HG02970 (cell line): ENCODE measurements around the gene FAM210A.
"Not testable (repeated sequence)": the region's sequence is repeated elsewhere in the genome, so short reads cannot be mapped to it uniquely, and the experiment has no call there.

Experiments used
- ATAC-seq: cut with Tn5 transposase; IDR thresholded peaks from one replicate; pipeline ENCODE4 v1.9.1; 2021; ENCODE audit warnings: mild to moderate bottlenecking, moderate library complexity, moderate number of reproducible peaks; ENCODE audit not compliant: unreplicated experiment, low FRiP score

The FAM210A gene, protein sequence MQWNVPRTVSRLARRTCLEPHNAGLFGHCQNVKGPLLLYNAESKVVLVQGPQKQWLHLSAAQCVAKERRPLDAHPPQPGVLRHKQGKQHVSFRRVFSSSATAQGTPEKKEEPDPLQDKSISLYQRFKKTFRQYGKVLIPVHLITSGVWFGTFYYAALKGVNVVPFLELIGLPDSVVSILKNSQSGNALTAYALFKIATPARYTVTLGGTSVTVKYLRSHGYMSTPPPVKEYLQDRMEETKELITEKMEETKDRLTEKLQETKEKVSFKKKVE

DNA sequence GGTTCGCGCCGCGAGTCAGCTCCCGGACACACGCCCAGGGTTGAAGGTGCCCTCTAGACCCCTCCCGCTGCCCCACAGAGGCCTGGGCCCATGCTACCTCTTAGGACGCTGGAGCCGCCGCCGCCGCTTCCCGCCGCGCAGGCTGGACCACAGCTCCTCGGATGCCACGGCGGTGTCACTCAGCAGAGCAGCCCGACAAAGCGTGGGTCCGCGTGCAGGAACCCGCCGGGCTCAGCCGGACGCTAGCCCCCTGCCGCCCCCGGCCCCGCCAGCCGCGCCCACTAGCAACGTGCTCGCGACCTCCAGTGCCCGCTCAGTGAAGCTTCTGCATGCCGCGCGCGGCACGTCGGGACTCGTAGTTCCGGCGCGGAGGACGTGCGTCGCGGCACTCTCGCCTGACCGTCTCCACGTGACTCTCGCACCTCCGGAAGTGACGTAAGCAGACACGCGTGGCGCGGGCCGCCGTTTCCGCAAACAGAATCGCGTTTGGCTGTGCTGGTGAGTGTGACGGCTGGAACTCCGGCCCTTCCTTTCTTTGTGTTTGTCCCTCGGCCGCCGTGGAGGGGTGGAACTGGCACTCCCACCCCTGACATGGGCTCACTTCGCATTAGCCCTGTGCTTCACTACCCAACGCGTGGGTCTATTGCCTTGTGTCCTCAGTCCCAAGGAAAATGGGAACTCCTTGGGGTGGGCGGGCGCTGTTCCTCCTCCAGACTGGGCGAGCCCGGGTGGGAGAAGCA is at the start of gene FAM210A, which contains the start of gene RNMT:
FAM210A (minus strand) TSS at position 327 of the 740 bp plus-strand sequence. CDS start 44,481 bp downstream, outside the sequence.
RNMT (plus strand) TSS at position 442 of the 740 bp plus-strand sequence. CDS start 4,845 bp downstream, outside the sequence.
- peak; percentile 97 for ATAC-seq

- ATAC-seq = no peak
These were observed 48.7 kb upstream of the FAM210A start for GRCh38 chr18:13775058-13775457.

DNA sequence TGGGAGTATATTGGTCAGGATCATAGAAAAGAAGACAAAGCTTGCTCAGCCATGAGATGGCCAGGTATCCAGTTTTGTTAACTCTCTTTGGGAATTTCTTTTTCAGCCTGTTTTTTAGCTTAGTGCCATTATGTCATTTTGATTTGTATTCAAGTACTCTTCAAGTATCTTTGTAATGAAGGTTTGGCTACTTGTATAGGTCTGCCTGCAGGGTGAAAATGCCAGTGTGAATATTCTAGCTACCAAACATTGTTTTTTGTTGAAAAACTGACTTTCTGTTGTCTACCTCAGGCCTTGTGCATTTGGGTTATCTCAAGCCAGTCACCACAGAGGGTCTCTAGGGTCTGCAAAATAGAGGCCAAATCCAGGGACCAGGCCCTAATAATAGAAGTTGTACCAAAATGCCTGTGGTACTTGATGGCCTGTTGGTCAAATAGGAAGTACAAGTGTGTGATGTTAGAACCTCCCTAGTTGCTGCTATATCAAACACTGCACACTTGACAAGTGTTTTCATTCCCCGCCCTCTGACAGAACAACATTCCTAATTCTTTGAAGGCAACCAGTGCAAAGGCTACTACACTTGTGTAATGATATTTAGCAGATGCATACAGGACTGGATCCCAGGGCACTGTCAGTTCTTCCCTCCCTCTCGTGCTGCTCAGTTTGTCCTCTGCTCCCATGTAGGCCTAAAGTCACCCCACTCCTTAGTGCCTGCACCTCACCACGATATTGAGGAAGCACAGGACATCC is 36.5 kb upstream of the FAM210A start:
- no peak for ATAC-seq

- ATAC-seq = no peak
These were observed 33.7 kb upstream of the FAM210A start for GRCh38 chr18:13760047-13760446.

DNA sequence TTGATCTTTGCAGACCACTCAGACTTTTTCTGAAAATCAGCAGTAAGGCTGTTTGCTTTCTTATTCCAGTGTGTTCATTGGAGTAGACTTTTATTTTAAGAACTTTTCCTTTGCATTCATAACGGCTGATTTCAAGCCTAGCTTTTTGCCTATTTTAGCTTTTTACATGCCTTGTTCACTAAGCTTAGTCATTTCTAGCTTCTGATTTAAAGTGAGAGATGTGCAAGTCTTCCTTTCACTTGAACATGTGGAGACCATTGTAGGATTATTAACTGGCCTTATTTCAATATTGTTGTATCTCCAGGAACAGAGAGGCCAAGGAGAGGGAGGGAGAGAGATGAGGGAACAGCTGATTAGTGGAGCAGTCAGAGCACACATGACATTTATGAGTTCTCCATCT is 32.3 kb upstream of the FAM210A start:
- no peak for ATAC-seq

GRCh38 chr18:13756671-13757070 is 30.3 kb upstream of the FAM210A start:
- no peak for ATAC-seq

GRCh38 chr18:13756261-13756660 is 29.9 kb upstream of the FAM210A start:
- ATAC-seq = no peak

DNA sequence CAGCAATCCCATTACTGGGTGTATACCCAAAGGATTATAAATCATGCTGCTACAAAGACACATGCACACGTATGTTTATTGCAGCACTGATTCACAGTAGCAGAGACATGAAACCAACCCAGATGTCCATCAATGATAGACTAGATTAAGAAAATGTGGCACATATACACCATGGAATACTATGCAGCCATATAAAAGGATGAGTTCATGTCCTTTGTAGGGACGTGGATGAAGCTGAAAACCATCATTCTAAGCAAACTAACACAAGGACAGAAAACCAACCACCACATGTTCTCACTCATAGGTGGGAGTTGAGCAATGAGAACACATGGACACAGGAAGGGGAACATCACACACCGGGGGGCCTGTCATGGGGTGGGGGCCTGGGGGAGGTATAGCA is 25.2 kb upstream of the FAM210A start:
- ATAC-seq = not testable (repeated sequence)

- ATAC-seq = no peak
These were observed 20.3 kb upstream of the FAM210A start for GRCh38 chr18:13746633-13747032.

DNA sequence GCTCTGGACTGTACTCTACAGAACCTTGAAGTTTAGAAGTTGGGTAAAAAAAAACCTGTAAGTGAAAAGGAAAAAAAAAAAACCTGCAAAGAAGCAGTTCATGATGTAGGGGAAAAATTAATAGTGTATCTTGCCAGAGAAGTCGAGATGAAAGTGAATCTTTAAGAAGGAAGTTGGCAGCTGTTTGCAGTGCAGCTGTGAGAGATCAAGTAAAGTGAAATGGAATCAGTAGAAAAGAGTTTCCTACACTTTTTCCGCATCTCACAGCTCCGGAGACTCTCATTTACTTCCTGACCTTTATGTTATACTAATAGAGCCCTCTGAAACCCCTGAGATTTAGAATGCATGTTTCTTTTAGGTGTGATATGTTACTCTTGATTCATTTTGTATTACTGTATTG is 19.3 kb upstream of the FAM210A start:
- ATAC-seq = no peak

GRCh38 chr18:13735681-13736080 is 9.3 kb upstream of the FAM210A start:
- no peak for ATAC-seq

GRCh38 chr18:13730481-13730880 is 4.1 kb upstream of the FAM210A start:
- ATAC-seq = no peak

DNA sequence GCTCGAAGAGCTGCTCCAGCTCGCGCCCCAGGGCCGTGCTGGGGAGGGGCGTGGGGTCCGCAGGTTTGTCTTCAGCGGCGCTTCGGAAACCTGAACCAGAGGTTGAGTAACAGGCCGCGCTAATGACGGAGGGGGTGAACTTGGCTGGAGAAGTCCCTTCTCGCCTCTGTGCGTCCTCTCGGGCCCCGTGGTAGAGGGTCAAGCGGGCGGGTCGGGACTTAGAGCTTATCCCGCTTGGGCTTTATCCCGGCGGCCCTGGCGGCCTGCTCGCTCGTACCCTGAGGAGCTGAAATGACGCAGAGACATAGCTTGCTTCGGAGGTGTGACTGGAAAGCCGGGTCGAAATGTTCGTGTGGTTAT is 594 bp upstream of the FAM210A start:
- peak; percentile 4 for ATAC-seq

GRCh38 chr18:13725566-13726231 is 659 bp downstream of the FAM210A start:
- no peak for ATAC-seq

GRCh38 chr18:13720847-13721246 is 5.5 kb downstream of the FAM210A start:
- ATAC-seq = no peak

GRCh38 chr18:13720123-13720522 is 6.2 kb downstream of the FAM210A start:
- ATAC-seq = no peak

DNA sequence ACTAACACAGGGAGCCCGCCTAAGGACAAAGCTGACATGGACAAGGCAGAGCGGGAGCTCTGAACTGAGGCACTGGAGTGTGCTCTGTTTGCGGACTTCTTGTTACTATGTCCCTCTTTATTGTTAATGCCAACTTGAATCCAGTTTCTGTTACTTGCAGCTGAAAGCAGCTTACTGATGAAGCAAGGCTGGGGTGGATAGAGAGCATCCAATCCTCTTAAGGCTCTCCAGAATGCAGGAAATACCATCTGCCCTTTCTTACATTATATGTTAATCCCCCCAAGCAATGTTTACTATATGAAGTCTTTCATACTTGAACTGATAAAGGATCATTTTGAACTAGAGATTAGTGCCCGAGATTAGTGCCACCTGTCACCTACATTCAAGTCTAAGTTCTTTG is 9.4 kb downstream of the FAM210A start:
- ATAC-seq = no peak

- no peak for ATAC-seq
These were observed 11.0 kb downstream of the FAM210A start for GRCh38 chr18:13715330-13715729.

GRCh38 chr18:13713455-13714055 is 12.8 kb downstream of the FAM210A start:
- no peak for ATAC-seq

DNA sequence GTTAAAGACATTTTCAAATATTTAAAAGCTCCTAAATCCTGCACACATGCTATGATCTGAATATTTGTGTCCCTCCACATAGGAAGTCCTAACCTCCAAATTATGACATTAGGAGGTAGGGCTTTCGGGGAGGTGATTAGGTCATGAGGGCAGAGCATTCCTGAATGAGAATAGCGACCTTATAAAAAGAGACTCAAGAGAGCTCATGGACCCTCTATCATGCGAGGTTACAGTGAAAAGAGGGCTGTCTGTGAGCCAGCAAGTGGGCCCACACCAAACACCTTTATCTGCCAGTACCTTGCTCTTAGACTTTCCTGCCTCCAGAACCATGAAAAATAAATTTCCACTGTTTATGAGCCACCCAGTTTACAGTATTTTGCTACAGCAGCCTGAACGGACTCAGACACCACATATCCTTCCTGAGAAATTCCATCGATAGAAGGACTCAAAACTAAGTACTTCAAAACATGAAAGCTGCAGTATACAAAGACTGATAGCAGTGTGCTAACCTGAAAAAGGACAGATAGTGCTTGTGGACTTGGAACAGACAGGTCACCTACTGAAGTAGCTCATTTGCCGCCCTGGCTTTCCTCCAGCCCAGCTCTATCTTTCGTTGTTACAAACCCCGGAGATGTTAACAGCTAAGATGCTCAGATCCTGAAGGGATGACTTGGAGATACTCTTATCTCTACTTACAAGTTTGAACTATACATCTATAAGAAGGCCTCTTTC is 13.8 kb downstream of the FAM210A start:
- no peak for ATAC-seq
